CD4-positive, alpha-beta T cell treated with Interleukin-4 for 1 hour (primary cell): ENCODE measurements around the gene SOX1.

Experiments used
- DNase-seq, 2 donors: peaks; one replicate each; pipeline ENCODE4 v3.0.0-alpha.2; 2020 to 2022

SOX1 gene

DNA sequence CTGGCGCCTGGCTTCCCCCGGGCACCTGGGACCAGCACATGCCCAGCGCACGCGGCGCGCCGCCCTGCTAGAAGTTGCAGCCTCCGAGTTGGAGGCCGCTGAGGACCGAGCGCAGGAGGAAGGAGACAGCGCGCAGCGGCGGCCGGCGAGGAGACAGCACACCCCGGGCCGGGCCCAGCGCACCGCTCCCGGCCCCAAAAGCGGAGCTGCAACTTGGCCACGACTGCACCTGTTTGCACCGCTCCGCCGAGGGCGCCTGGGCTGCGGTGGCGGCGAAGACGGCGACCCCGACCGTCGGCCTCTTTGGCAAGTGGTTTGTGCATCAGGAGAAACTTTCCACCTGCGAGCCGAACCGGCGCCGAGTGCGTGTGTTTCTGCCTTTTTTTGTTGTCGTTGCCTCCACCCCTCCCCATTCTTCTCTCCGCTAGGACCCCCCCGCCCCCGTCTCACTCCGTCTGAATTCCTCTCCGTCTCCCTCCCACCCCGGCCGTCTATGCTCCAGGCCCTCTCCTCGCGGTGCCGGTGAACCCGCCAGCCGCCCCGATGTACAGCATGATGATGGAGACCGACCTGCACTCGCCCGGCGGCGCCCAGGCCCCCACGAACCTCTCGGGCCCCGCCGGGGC is at the start of gene SOX1:
TSS of gene SOX1 (plus strand) at position 34 of the 626 bp plus-strand sequence. CDS start at position 544, 510 bp downstream.
- no peak for DNase-seq

DNA sequence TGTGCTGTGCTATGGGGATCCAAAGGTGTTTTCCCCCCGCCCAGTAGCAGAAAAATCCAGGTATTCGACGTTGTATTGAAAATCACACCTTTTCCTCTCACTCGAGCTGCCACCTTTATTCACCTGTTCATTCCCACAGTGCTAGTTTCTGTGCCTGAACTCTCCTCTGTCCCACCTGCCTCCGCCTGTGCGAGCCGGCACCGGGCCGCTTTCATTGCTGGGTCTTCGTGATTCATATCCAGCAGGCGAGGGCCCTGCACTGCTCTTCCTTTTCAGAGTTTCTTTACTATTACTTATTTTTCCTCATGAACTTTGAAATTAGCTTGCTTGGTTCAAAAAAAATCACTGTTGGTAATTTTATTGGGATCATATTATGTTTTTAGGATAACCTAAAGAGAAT is 42.4 kb upstream of the SOX1 start:
- no peak for DNase-seq

DNA sequence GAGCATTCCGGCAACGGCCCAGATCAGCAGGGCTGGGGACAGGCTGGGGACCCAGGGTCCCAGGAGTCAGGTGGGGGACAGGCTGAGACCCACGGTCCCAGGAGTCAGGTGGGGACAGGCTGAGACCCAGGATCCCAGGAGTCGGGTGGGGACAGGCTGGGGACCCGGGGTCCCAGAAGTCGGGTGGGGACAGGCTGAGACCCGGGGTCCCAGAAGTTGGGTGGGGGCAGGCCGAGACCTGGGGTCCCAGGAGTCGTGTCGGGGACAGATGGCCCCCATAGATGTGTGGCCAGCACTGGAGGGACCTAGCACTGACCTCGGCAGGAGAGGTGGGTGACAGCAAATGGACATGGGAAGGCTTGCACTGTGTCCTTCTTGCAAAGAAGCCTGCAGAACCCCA is 39.7 kb upstream of the SOX1 start:
- no peak for DNase-seq

DNA sequence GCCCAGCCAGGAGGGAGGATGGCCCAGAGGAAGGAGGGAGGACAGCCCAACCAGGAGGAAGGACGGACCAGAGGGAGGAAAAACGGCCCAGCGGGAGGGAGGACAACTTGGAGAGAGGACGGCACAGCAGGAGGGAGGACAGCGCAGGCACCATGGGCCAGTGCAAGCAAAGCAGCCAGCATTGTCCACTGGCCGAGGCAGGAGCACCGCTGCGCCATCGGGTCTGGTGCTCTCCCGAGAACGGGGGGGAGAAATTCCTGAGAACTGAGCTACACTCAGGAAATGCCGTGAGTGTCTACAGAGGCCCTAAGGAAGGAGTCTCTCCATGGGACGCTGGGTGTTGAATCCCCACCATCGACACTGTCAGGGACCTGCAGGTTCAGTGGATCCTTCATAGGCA is 38.5 kb upstream of the SOX1 start:
- DNase-seq, result no peak

DNA sequence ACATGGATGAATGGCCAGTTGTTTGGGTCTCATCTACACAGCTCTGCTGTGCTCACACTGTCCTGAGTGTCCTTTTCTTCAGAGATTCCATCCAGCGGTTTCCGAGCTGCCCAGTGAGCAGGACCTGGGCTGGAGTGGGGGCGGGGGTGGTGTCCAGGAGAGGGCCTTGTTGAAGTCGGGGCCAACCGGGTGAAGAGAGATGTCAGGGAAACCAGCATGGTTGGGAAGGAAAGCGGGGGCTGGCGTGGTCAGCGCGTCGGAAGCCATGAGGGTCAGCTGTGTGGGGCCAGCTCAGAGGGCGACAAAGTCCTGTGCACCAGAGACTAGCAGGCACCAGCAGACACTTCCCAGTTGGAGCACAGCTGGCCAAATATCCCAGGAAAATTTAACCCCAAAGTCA is 37.8 kb upstream of the SOX1 start:
- no peak for DNase-seq

DNA sequence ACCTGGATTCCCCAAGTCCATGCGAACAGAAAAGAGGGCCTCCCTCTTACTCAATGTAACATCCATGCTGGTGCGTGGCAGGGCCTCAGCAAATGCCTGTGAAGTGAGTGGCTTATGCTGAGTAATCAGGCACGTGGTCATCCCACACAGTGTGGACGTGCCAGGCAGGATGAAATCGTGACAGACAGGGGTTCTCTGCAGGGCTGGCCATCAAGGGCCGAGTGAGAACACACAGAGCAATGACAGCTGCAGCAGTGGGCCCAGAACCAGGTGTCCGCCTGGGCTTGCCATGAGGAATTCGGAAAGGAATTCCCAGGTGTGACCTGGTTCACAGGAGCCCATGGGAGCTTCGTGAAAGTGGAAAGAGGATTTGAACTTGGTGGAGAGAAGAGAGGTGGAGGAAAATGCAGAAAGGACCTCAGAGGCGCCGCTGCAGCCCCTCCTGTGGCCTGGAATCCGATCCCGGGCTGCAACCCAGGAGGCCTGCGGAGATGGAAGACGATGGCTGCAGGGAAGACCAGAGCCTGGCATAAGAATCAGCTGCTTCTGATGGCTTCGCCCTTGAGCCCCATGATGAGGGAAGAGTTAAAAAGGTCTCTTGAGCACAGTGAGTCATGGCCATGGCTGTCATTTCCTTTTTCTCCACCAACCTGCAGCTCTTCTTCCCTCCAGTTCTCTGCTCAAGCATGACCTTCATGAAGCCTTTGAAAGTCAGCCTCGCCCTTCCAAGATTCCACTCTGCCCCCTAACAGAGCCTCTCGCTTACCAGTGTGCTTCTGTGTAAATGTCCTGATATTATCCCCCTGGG is 34.6 kb upstream of the SOX1 start:
- DNase-seq, result no peak

DNA sequence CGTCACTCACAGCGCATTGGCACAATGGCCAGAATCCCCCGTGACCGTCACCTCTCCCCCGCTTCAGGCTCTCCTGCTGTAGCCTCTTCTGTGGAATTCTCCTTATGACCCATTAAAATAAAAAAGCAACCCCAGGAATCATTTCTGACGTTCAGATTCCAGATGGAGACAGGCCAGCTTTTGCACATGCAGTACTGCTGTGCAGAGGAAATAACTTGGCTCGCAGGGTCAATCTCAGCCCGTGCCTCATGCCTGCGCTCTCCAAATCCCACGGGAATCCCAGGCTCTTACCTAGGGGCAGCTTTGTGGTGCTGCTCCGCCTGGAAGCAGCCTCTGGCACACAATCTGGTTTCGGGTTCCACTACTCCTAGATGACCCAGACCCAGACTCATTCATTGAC is 32.7 kb upstream of the SOX1 start:
- no peak for DNase-seq

DNA sequence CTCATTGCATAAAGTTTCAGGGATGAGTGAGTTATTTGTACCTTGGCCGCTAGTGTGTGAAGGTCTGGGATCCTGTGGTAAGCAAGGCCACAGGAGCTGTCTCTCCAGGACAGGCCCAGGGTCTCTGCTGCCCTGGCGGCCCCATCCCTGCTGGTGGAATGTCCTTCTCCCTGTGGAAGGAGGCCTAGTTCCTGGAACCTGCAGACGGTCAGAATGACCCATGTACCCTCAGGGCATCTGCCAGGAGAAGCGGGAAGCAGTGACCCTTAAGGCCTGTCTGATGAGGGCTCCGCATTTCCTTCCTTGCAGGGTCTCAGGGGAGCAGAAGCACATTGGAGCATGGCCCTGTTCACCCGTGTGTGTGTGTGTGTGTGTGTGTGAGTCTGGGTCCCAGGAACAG is 32.1 kb upstream of the SOX1 start:
- DNase-seq, result no peak

DNA sequence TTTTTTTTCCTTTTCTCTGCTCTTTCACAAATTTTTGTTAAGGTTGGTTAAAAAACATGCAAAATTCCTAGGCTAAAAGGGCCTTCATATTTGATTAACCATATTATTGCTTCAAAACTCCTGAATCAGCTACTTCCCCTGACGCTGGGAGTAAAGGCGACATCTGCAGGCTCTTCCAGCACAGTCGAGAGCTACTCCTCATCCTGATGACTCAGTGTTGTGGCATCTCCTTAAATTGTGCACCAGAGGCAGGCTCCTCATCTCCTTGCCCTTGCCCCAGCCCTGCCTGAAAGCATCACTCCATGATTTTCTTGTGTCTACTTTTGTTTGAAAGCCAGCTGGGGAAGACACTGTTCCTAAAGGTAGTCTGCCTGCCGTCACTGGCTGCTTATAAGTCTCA is 24.5 kb upstream of the SOX1 start:
- DNase-seq, result no peak

DNA sequence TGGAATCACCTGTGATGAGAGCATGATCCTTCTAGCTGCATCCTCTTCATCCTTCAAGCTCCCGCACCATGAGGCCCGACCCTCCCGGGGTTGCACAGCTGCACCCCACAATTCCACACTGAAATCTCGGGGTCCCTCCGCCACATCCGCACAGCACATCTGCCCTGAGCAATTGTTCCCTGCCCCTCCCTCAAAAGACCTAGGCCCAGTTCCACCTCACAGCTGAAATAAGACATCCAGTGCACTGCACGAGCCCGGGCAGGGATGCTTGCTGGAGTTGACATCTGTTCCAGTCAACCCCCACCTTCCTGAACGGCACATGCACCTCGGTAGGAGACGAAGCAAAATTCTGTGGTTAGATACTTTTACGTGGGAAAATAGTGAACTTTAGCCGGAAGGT is 14.7 kb upstream of the SOX1 start:
- DNase-seq, result no peak

DNA sequence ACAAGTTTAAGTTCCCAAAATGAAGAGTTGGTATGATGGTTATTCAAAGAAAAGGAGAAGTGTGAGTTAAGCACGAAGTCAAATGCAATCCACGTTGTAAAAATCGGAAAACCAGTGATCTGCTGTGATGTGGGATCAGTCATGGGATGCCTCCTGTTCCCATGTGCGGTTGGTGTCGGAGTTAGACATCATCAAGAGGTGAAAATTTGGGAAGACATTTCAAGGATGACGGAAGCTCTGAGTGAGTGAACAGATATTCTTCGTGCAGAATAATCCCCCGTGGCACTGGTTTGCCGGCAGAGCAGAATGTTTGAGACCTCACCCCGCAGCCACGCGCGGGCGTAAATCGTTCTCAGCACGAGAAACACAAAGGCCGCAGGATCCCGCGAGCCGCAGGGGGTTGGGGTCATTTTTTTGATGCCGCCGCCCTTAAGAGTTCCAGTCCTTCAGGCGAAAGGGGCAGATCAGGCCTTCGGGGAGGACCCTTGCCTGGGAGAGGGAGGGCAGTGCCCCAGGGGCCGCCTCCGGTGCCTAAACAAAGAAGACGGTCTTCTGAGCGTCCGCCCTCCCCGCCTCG is 13.7 kb upstream of the SOX1 start:
- no peak for DNase-seq

DNA sequence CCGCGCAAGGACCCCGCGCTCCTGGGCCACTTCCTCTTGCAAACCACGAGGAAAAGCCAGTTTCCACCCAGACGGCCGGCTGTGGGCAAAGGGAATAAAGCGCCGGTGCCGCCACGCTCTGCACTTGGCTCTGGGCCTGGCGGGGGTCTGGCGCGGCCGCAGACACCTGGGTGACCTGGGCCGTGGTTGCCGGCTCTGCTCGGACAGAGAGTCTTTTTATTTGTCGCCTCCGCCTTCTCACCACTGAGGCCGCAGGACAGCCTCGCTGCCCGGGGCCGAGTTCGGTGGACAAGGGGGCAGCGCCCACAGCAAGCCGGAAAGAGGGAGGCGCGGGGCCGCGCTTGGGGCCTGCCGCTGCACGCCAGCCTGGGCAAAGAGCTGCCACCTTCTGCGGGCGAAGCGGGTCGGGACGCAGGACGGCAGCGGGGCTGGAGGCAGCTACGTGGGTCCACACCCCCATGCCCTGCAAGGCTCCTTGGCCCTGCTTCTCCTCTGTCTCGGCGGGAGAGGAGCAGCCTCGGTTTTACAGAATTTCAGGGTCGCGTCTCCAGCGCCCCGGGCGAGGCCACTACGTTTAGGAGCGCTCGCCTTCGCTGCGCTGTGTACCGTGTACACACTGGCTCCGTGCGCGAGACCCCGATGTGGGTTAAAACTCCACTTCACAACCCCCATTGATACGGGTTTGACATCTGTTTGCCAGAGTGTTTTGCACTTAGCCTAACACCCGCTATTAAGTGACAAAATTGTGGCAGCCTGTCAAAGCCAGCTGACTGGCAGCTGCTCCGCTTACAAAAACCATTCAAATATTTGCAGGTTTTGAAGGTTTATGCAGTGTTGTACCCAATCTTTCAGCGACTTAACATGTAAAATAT is 13.0 kb upstream of the SOX1 start:
- DNase-seq, result no peak

DNA sequence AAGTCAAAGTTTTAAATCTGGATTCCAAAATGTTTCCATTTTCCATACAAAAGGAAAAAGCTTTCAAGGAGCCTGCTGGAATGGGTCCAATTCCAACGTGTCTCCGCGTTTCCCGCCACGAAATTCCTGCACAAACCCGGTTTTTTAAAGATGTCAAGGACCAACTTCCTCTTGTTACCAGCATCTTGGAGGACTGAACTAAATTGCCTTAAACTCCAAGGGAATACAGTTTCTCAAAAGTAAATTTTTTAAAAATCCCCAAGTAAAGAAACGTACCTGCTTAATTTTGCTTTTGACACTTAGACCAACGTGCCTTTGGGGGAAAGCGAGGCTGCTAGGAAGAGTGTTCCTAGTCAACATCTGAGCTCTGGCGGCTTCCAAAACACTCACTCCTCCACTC is 12.3 kb upstream of the SOX1 start:
- DNase-seq, result no peak

DNA sequence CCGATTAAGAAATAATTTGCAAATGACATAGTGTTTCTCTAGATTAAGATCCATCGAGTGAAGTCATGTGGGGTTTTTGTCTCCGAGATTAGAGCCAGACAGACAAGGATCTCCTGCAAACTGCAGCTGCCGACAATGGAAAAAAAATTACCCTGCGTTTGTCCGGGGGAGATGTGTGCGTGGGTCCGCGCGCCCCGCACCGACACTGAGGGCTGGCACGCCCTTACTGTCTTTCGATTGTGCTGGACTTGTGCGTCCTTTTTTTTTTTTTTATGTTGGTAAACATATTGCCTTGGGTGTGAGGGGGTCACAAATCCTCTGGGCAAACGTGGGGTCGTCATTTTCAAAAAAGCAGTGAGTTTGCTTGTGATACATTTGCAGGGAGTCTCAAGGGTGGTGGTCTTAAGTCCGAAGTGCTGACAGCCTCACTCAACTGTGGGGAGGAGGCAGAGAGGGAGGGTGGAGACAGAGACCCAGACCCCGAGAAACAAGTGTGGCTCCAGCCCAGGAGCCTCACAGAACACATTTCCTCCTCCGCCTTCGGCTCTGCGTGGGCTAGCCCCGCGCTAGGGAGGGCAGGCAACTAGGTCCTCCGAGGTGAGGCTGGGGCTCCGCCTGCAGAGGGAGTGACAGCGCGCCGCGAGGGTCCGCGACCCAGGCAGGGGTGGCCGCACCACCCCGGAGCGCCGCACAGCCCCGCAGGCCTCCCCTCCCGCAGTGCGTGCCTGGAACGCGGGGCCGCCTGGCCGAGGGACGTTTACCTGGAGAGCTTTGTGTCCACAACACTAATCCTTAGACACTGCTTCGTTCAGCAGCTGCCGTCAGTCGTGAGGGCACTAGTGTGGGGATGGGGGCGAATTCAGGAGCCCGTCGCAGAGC is 11.7 kb upstream of the SOX1 start:
- DNase-seq, result no peak

DNA sequence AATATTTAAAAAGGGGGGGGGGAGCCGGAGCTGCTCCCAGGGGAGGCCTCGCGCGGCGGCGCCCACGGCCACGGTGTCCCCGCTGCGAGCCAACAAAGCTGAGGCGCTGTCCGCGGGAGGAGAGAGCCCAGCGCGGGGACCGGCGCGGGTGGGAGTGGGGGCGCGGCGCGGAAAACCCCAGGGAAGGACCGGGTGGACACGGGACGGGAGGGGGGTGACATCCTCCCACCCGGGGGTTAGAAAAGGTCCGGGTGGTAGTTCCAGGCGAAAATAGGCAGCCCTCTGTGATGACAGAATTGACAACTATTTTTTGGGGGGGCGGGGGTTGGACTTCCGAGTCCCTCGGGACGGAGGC is 11.1 kb upstream of the SOX1 start:
- no peak for DNase-seq

DNA sequence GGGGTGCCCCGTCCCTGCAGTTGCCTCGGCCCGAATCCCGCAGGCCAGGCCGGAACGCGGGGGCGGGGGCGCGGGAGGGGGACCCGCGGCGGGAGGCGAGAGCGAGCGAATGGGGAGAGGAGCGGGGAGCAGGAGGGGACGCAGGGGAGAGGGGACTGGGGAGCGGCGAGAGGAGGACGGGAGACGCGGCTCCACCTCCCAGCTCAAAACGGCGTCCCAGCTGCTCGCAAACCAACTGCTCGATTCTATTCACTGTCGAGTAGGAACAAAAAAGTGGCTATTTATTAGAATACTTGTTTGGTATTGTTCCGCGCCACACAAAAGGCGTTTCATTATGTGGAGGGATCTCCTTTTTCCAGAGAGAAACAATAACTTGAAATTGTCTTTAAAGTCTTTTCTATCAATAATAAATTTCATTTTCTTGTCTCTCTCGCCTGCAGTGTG is 10.6 kb upstream of the SOX1 start:
- DNase-seq, result no peak

DNA sequence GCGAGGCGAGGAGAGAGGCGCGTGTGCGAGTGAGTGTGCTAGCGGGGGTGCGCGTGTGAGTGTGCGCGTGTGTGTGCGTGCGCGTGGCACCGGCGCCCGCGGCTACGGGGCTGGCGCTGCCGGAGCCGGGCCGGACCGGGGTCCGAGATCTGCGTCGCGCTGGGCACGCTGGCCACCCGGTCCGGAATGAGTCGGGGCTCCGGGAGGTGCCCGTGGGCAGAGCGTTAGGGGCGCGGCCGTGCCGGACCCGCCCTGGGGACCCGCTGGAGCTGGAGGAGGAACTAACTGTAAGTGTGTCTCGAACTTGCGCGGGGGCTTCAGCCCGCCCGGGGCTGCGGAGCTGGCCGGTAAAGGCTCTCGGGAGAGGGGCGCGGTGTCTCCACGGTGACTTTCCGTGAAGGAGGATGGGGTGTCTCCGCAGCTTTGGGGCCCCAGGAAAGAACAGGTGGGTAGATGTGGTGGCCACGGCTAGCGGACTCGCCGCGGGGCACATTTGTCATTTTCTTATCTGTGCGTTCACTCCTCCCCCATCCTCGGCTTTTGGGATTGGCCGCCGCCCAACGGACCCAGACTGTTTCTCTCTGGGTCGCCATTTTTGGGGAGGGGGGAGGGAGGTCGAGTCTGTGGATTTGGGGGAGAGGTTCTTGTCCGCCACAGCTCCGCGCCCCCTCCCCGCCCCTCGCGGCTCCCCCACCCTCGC is 10.1 kb upstream of the SOX1 start:
- DNase-seq, result no peak

DNA sequence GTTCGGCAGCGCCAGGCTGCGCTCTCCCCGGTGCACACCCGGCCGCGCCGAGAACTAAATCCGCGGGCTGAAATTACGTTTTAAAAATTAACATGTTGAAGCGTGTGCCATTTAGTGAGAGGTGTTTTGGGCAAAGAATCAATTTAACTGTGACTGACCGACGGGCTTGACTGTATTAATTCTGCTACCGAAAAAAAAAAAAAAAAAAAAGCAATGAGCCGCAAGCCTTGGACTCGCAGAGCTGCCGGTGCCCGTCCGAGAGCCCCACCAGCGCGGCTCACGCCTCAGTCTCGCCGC is 9.6 kb upstream of the SOX1 start:
- no peak for DNase-seq

DNA sequence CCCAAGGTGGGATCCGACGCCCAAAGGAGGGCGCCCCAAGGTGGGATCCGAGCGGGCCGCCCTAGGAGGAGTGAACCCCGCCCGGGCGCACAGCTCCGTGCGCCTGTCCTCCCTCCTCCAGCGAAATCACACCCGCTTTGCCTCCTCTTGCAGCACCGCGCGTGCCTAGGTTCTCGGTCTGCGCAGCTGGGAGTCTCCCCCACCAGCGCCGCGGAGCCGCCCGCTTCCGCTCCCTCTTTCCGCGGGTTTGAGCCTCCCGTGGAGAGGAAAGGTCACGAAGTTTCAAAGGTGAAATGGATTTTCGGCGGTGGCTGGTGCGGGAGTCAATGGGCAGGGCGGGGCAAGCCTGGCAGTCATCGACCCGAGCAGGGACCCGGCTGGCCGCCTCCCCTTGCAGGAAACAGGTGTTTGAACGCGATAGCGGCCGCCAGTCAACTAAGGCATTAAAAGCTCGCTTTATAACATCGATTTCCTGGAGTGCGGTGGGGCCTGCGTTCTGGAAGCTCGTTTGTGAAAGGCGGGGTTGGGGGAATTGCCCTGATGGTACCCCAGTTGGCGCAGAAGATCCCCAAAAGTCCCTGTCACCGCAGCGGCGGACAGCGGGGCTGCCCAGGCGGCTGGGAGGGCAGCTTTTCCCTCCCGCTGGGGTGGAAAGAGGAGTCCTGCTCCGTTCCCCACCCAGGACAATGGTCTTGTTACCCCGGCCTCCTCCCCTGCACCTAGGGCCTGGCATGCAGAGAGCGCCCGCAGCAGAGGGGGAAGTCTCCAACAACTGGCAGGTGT is 9.0 kb upstream of the SOX1 start:
- no peak for DNase-seq

DNA sequence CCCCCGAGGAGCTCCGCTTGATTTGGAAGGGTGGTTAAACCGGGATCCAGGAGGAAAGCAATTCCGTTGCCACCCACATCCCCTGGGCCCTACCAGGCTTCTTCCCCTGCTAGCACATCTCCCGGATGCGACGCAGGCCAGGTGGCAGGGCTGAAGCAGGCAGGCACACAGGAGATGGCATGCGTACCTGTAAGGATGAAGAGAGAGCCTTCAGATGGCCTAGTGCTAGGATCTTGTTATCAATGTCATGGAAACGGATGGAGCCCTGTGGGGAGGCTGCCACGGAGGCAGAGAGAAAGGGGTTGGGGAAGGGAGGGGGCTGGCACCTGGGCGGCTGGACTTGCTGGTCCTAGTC is 8.5 kb upstream of the SOX1 start:
- no peak for DNase-seq

DNA sequence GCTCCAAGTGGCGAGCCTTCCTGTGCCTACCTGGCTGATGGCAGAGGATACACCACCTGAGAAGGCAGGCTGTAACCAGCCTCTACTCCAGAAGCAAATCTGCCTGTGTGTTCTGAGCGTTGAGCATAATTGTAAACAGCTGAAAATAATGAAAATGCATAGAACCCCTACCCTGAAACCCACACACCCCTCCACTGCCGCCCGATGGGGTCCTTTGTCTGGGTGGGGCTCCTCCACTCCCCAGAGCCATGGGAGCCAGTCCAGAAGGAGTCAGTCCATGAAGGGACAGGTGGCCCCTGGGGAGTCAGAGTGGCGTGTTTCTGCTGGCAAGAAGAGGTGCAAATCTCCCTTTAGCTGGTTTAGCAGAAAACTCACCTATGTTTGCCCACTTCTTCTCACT is 8.0 kb upstream of the SOX1 start:
- DNase-seq, result no peak
